Measurements from ENCODE around the gene CCDC126. TPM values are rescaled to one million over a fixed set of nuclear protein-coding genes. Genes with fewer than 3 reads are reported as not detected.

Gene CCDC126
- total RNA-seq, 1 experiment from 2014 or later: 4.2 TPM

- POLR2A ChIA-PET: no interaction called here
- peaks cover 9% of the 10 kb centered on the region for H3K36me3 Mint-ChIP-seq (ENCODE audit: insufficient read depth, unreplicated experiment)
- no TSS peak for BruUV-seq (replicated peaks)
- intact Hi-C loops (cut with micrococcal nuclease): no loop called here
- H3K27me3 Mint-ChIP-seq (ENCODE audit: insufficient read depth, unreplicated experiment): no peaks in the 10 kb centered on the region
- TF ChIP-seq CTCF (IDR thresholded peaks at IDR 0.05; ENCODE audit: unreplicated experiment): no peak
- H3K4me3 Mint-ChIP-seq (ENCODE audit: unreplicated experiment): no peak overlapping the region
- CTCF ChIA-PET: interaction anchor here (0.6 kb wide), 2 partner anchors 81 to 99 kb away, joined by 3 to 5 read pairs; no protein-coding TSS in a partner anchor
- H3K4me1 Mint-ChIP-seq (ENCODE audit: insufficient read depth, unreplicated experiment): no peaks in the 10 kb centered on the region
- DNase-seq (ENCODE audit: unreplicated experiment): no peak
- peaks cover 15% of the 10 kb centered on the region for H3K9me3 Mint-ChIP-seq (ENCODE audit: unreplicated experiment)
- no peak overlapping the region for H3K27ac Mint-ChIP-seq (ENCODE audit: low read depth, unreplicated experiment)
Observed at GRCh38 chr7:23615331-23615730, 18.1 kb downstream of the CCDC126 start.

GRCh38 chr7:23616593-23616992 lies 19.4 kb downstream of the CCDC126 start:
- H3K9me3 Mint-ChIP-seq (ENCODE audit: unreplicated experiment): peaks cover 15% of the 10 kb centered on the region
- no peak for DNase-seq (ENCODE audit: unreplicated experiment)
- H3K4me1 Mint-ChIP-seq (ENCODE audit: insufficient read depth, unreplicated experiment): no peaks in the 10 kb centered on the region
- no peaks in the 10 kb centered on the region for H3K27me3 Mint-ChIP-seq (ENCODE audit: insufficient read depth, unreplicated experiment)
- TF ChIP-seq CTCF (IDR thresholded peaks at IDR 0.05; ENCODE audit: unreplicated experiment): no peak
- intact Hi-C loops (cut with micrococcal nuclease): no loop called here
- POLR2A ChIA-PET: interaction anchor here (1.0 kb wide), 1 partner anchor 19 kb away, joined by 3 read pairs; no protein-coding TSS in a partner anchor
- H3K36me3 Mint-ChIP-seq (ENCODE audit: insufficient read depth, unreplicated experiment): peaks cover 4% of the 10 kb centered on the region
- no peak overlapping the region for H3K27ac Mint-ChIP-seq (ENCODE audit: low read depth, unreplicated experiment)
- CTCF ChIA-PET: no interaction called here
- H3K4me3 Mint-ChIP-seq (ENCODE audit: unreplicated experiment): no peak overlapping the region
- BruUV-seq (replicated peaks): no TSS peak

- POLR2A ChIA-PET: interaction anchor here (1.0 kb wide), 1 partner anchor 19 kb away, joined by 3 read pairs; no protein-coding TSS in a partner anchor
Observed at GRCh38 chr7:23617482-23617881, 20.3 kb downstream of the CCDC126 start.

DNA sequence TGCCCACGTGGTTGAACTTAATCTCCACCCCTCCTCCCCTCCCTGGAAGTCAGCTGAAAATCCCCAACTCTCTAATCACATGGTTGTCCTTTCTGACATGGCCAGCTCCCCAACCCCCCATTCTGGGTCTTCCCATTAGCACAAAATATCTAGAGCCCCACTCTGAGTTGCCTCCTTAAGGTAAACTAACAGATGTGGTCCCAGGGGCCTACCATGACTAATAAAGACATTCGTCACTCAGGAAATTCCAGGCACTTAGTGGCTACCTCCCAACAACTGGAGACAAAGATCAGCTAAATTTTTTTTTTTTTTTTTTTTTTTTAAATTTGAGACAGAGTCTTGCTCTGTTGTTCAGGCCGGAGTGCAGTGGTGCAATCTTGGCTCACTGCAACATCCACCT lies 21.1 kb downstream of the CCDC126 start:
- Mint-ChIP-seq H3K36me3 (ENCODE audit: insufficient read depth, unreplicated experiment) (no peaks in the 10 kb centered on the region), H3K9me3 (ENCODE audit: unreplicated experiment) (peaks cover 15% of the 10 kb centered on the region), H3K27me3 (ENCODE audit: insufficient read depth, unreplicated experiment) (no peaks in the 10 kb centered on the region), H3K27ac (ENCODE audit: low read depth, unreplicated experiment) (no peak overlapping the region), H3K4me3 (ENCODE audit: unreplicated experiment) (no peak overlapping the region), H3K4me1 (ENCODE audit: insufficient read depth, unreplicated experiment) (peaks cover 10% of the 10 kb centered on the region)
- POLR2A ChIA-PET: interaction anchor here (0.6 kb wide), 1 partner anchor 13 kb away, joined by 6 read pairs; no protein-coding TSS in a partner anchor
- BruUV-seq (replicated peaks): no TSS peak
- no peak for TF ChIP-seq CTCF (IDR thresholded peaks at IDR 0.05; ENCODE audit: unreplicated experiment)
- CTCF ChIA-PET: interaction anchor here (0.6 kb wide), 1 partner anchor 1267 kb away, joined by 3 read pairs; no protein-coding TSS in a partner anchor
- DNase-seq (ENCODE audit: unreplicated experiment): peak; percentile 33
- intact Hi-C loops (cut with micrococcal nuclease): no loop called here

More at GRCh38 chr7:23617482-23617881, 20.3 kb downstream of the CCDC126 start:
- Mint-ChIP-seq H3K4me1 (ENCODE audit: insufficient read depth, unreplicated experiment) (peaks cover 5% of the 10 kb centered on the region), H3K4me3 (ENCODE audit: unreplicated experiment) (no peak overlapping the region), H3K27me3 (ENCODE audit: insufficient read depth, unreplicated experiment) (no peaks in the 10 kb centered on the region), H3K27ac (ENCODE audit: low read depth, unreplicated experiment) (no peak overlapping the region), H3K9me3 (ENCODE audit: unreplicated experiment) (peaks cover 15% of the 10 kb centered on the region), H3K36me3 (ENCODE audit: insufficient read depth, unreplicated experiment) (no peaks in the 10 kb centered on the region)
- no TSS peak for BruUV-seq (replicated peaks)
- intact Hi-C loops (cut with micrococcal nuclease): no loop called here
- DNase-seq (ENCODE audit: unreplicated experiment): no peak
- TF ChIP-seq CTCF (IDR thresholded peaks at IDR 0.05; ENCODE audit: unreplicated experiment): no peak
- CTCF ChIA-PET: interaction anchor here (0.7 kb wide), 1 partner anchor 41 kb away, joined by 4 read pairs; no protein-coding TSS in a partner anchor

Measured in MCF 10A (cell line).